Natural killer cell (primary cell): ENCODE results near the gene ITGAX. TPM values are rescaled to one million over a fixed set of nuclear protein-coding genes. Genes with fewer than 3 reads are reported as not detected.

Experiments
- ATAC-seq, 3 donors: fragments of 150-1000 bp in 2 of 3; fragments of 200-7000 bp in 1 of 3; cut with Tn5 transposase; 1 replicate in 1 of 3; 2 replicates in 2 of 3; pipeline ENCODE4 v1.10.0; 2021; ENCODE audit warnings: mild to moderate bottlenecking in 2 of 3, moderate library complexity in 2 of 3
- DNase-seq, 2 donors: peaks; one replicate each; pipeline versions ENCODE4 v3.0.0 to v3.0.0-alpha.2; 2013 to 2021; ENCODE audit warnings: mixed read lengths in 1 of 2
- H3K27ac ChIP-seq: one replicate; pipeline ENCODE4 v1.5.1; 2013; ENCODE audit warnings: mild to moderate bottlenecking, low read length
- H3K27me3 ChIP-seq: one replicate; pipeline ENCODE4 v1.6.1; 2013; ENCODE audit warnings: low read length; ENCODE audit not compliant: control insufficient read depth, insufficient read depth
- H3K36me3 ChIP-seq: one replicate; pipeline ENCODE4 v1.6.1; 2013; ENCODE audit warnings: low read length; ENCODE audit not compliant: control insufficient read depth, insufficient read depth
- H3K4me1 ChIP-seq: one replicate; pipeline ENCODE4 v1.6.1; 2013; ENCODE audit warnings: low read length; ENCODE audit not compliant: control insufficient read depth, insufficient read depth
- H3K4me3 ChIP-seq: one replicate; pipeline ENCODE4 v1.5.1; 2013; ENCODE audit warnings: low read length
- H3K9me3 ChIP-seq: one replicate; pipeline ENCODE4 v1.6.1; 2013; ENCODE audit warnings: low read length; ENCODE audit not compliant: control insufficient read depth, insufficient read depth
- H3K27ac Mint-ChIP-seq, 2 donors: one replicate each; pipeline ENCODE4 v1.8.0; 2022; ENCODE audit warnings: mild to moderate bottlenecking in 2 of 2, mixed read lengths in 2 of 2, moderate library complexity in 1 of 2
- H3K27me3 Mint-ChIP-seq, 2 donors: one replicate each; pipeline ENCODE4 v1.8.0; 2022; ENCODE audit warnings: low read depth in 2 of 2, mixed read lengths in 2 of 2
- H3K36me3 Mint-ChIP-seq: one replicate; pipeline ENCODE4 v1.8.0; 2022; ENCODE audit warnings: mixed read lengths
- H3K4me1 Mint-ChIP-seq, 2 donors: one replicate each; pipeline ENCODE4 v1.8.0; 2022; ENCODE audit warnings: mixed read lengths in 2 of 2
- H3K4me3 Mint-ChIP-seq: one replicate; pipeline ENCODE4 v1.8.0; 2022; ENCODE audit warnings: mild to moderate bottlenecking, moderate library complexity, mixed read lengths
- H3K9me3 Mint-ChIP-seq, 2 donors: one replicate each; pipeline ENCODE4 v1.8.0; 2022; ENCODE audit warnings: mixed read lengths in 2 of 2
- CTCF ChIP-seq: fragments of 200-600 bp; IDR thresholded peaks from one replicate; pipeline ENCODE4 v1.8.0; 2022; ENCODE audit warnings: antibody characterized with exemption
- WGBS: methylation state at CpG from one replicate; pipeline ENCODE4 v1.1.7; 2013; ENCODE audit warnings: missing lambda C conversion rate; ENCODE audit not compliant: insufficient coverage; 5-methylcytosine and 5-hydroxymethylcytosine counted together
- intact Hi-C: fragments of 100-400 bp; cut with micrococcal nuclease; formaldehyde crosslinking; loops from one replicate; pipeline ENCODE4 v1.14.2; 2022
- total RNA-seq, 4 donors: library from RNA; stranded (reverse); fragments of 120-200 nt in 1 of 4; gene quantifications; one replicate each; pipeline versions ENCODE4 v1.2.3 to v1.2.4, GENCODE V29; 2013 to 2022

The ITGAX gene
- total RNA-seq, 3 donors from 2014 or later (not counting 1 experiment from before 2014, with no cell fraction given), result 224 to 249 (median 233) TPM

GRCh38 chr16:31388535-31388934 lies 33.6 kb downstream of the ITGAX start:
- no peak overlapping the region for H3K4me3 Mint-ChIP-seq
- intact Hi-C loops, result loop anchor here (5.0 kb wide), 2 partner anchors 36 to 54 kb away; partner anchors contain the start of gene ZNF843

GRCh38 chr16:31390504-31391041 lies 35.6 kb downstream of the ITGAX start:
- peaks cover 19% of the 10 kb centered on the region for H3K4me1 ChIP-seq
- H3K4me3 Mint-ChIP-seq, result no peak overlapping the region
- no peaks in the 10 kb centered on the region for H3K27me3 ChIP-seq
- no peak for TF ChIP-seq CTCF
- DNase-seq, result no peak
- H3K36me3 ChIP-seq, result no peaks in the 10 kb centered on the region
- intact Hi-C loops, result no loop called here
- H3K9me3 Mint-ChIP-seq, result no peaks in the 10 kb centered on the region
- H3K27ac ChIP-seq, result no peak overlapping the region
- 93% methylated on average over 6 of the region's 6 CpGs for WGBS
- H3K36me3 Mint-ChIP-seq, result no peaks in the 10 kb centered on the region
- H3K4me1 Mint-ChIP-seq, result peaks cover 24 to 28% of the 10 kb centered on the region in 2 donors
- no peaks in the 10 kb centered on the region for H3K9me3 ChIP-seq
- H3K27ac Mint-ChIP-seq, result no peak overlapping the region
- H3K4me3 ChIP-seq, result no peak overlapping the region
- no peak for ATAC-seq
- peaks cover 0 to 8% of the 10 kb centered on the region in 2 donors for H3K27me3 Mint-ChIP-seq

More at GRCh38 chr16:31388535-31388934, 33.6 kb downstream of the ITGAX start:
- Mint-ChIP-seq H3K36me3 (no peaks in the 10 kb centered on the region), H3K9me3 (no peaks in the 10 kb centered on the region), H3K27me3 (peaks cover 0 to 6% of the 10 kb centered on the region in 2 donors), H3K27ac (no peak overlapping the region), H3K4me1 (peaks cover 22 to 23% of the 10 kb centered on the region in 2 donors)
- WGBS, result 86% methylated on average over 2 of the region's 2 CpGs
- H3K4me3 ChIP-seq, result no peak overlapping the region
- DNase-seq (no peak), ATAC-seq (no peak)
- H3K36me3 ChIP-seq, result no peaks in the 10 kb centered on the region
- no peaks in the 10 kb centered on the region for H3K9me3 ChIP-seq
- no peaks in the 10 kb centered on the region for H3K27me3 ChIP-seq
- H3K27ac ChIP-seq, result no peak overlapping the region
- peaks cover 16% of the 10 kb centered on the region for H3K4me1 ChIP-seq
- no peak for TF ChIP-seq CTCF

GRCh38 chr16:31393056-31393455 lies 38.1 kb downstream of the ITGAX start, which contains the start of gene ITGAD:
ITGAD (plus strand) TSS chr16:31393335; CDS start chr16:31393361, 26 bp downstream.
- H3K27ac ChIP-seq, result no peak within 1 kb of the TSS
- no peaks in the 10 kb centered on the region for H3K36me3 ChIP-seq
- Mint-ChIP-seq H3K9me3 (no peaks in the 10 kb centered on the region), H3K27me3 (peaks cover 0 to 8% of the 10 kb centered on the region in 2 donors), H3K4me3 (no peak within 1 kb of the TSS), H3K27ac (no peak within 1 kb of the TSS), H3K4me1 (peaks cover 19 to 22% of the 10 kb centered on the region in 2 donors), H3K36me3 (no peaks in the 10 kb centered on the region)
- H3K4me1 ChIP-seq, result peaks cover 23% of the 10 kb centered on the region
- H3K9me3 ChIP-seq, result no peaks in the 10 kb centered on the region
- no peak for DNase-seq
- intact Hi-C loops, result no loop called here
- H3K27me3 ChIP-seq, result no peaks in the 10 kb centered on the region
- TF ChIP-seq CTCF, result no peak
- no peak within 1 kb of the TSS for H3K4me3 ChIP-seq
- WGBS, result 62% methylated on average over 4 of the region's 5 CpGs
- ATAC-seq, result no peak

- Histone ChIP-seq H3K4me3 (no peak overlapping the region), H3K4me1 (peaks cover 49% of the 10 kb centered on the region), H3K27ac (no peak overlapping the region), H3K27me3 (no peaks in the 10 kb centered on the region), H3K9me3 (peaks cover 7% of the 10 kb centered on the region), H3K36me3 (no peaks in the 10 kb centered on the region)
- intact Hi-C loops, result no loop called here
- peaks cover 0 to 2% of the 10 kb centered on the region in 2 donors for H3K9me3 Mint-ChIP-seq
- TF ChIP-seq CTCF, result no peak
- H3K4me1 Mint-ChIP-seq, result peaks cover 37 to 42% of the 10 kb centered on the region in 2 donors
- H3K27ac Mint-ChIP-seq, result no peak overlapping the region
- ATAC-seq (no peak), DNase-seq (no peak)
- peaks cover 0 to 3% of the 10 kb centered on the region in 2 donors for H3K27me3 Mint-ChIP-seq
- no peak overlapping the region for H3K4me3 Mint-ChIP-seq
- H3K36me3 Mint-ChIP-seq, result no peaks in the 10 kb centered on the region
- 34% methylated on average over 6 of the region's 6 CpGs for WGBS
Measured at GRCh38 chr16:31395647-31396046, 40.7 kb downstream of the ITGAX start.
